GM12873 (cell line): ENCODE measurements around the gene UBXN4.

ENCODE experiments used
- TF ChIP-seq, protein P1 (sequence below): IDR thresholded peaks from 2 replicates; pipeline ENCODE4 v1.5.1; 2012; ENCODE audit warnings: low read depth, mild to moderate bottlenecking, moderate library complexity, low read length, control low read depth; ENCODE audit not compliant: insufficient read depth; ENCODE audit errors: missing control alignments

Gene UBXN4

GRCh38 chr2:135743860-135744259, 2.2 kb downstream of the UBXN4 start:
- TF ChIP-seq, protein P1, sequence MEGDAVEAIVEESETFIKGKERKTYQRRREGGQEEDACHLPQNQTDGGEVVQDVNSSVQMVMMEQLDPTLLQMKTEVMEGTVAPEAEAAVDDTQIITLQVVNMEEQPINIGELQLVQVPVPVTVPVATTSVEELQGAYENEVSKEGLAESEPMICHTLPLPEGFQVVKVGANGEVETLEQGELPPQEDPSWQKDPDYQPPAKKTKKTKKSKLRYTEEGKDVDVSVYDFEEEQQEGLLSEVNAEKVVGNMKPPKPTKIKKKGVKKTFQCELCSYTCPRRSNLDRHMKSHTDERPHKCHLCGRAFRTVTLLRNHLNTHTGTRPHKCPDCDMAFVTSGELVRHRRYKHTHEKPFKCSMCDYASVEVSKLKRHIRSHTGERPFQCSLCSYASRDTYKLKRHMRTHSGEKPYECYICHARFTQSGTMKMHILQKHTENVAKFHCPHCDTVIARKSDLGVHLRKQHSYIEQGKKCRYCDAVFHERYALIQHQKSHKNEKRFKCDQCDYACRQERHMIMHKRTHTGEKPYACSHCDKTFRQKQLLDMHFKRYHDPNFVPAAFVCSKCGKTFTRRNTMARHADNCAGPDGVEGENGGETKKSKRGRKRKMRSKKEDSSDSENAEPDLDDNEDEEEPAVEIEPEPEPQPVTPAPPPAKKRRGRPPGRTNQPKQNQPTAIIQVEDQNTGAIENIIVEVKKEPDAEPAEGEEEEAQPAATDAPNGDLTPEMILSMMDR, result no peak

DNA sequence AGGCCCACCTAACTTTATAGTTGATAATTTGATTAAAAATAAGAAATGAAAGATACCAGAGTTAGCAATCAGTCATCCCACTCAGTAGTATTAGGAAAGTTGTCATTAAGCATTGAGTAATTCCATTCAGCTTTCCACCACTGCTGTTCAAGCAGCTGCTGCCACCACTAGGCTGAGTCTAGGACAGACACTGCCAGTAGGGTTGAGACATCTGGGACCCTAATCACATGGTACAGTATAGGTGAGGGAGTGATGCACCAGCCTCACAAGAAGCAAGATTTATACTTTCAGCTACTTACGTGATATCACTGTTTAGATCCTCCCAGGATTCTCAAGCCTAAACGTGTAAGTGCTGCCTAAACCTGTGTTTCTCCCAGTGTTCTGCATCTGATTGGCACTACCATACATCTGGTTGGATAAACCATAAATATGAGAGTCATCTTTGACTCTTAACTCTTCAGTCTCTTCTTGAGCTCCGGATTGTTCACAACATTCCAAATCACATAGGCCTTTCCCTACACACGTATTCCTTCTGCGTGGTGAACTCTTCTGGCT, 3.2 kb downstream of the UBXN4 start:
- TF ChIP-seq, protein P1, result peak; percentile 52

DNA sequence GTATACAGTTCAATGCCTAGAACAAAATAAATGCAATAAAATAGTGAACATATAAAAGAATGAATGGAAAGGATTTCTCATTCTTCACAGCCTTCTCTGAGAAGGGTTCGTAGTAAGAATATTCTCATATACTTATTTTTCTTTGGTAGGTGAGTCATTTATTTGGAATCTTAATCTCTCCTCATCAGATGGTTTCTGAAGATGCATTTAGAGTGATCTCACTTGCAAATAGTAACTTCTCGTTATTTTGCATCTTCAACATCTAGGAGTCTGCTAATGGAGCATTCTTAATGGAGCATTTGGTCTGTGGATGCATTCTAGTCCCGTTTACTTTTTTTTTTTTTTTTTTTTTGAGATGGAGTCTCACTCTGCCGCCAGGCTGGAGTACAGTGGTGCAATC, 3.9 kb downstream of the UBXN4 start:
- TF ChIP-seq, protein P1, result no peak

- TF ChIP-seq, protein P1, result no peak
Measured at GRCh38 chr2:135755573-135755972, 13.9 kb downstream of the UBXN4 start.

DNA sequence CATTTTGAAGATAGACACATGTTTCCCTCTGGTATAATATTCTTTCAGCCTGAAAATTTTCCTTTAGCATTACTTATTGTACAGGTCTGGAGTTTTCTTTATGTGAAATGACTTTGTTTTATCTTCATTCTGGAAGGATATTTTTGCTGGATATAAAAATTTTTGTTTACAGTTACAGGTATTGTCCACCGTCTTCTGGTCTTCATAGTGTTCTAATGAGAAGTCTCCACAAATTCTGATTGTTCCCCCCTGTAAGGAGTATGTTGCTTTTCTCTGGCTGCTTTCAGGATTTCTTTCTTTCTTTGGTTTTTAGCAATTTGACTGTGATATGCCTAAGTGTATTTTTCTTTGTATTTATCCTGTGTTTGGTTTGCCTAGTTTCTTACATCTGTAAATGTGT, 15.0 kb downstream of the UBXN4 start:
- TF ChIP-seq, protein P1, result no peak

DNA sequence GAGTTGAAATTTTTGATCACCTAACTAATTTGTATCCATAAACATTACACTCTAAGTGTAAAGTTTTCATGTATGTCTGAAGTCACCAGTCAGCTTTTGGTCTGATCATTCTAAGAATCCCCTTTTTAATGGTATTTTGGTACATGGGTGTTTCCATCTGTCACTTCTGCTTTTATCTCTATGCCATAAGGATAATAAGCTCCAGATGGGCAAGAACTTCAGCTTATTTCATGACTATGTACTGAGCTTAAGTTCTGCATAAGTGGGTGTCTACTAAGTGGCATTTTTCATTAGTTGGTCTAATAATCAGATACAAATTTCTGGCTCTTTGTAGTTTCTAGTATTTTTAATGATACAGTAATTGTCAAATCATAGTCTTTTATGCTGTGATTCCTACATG, 20.4 kb downstream of the UBXN4 start:
- TF ChIP-seq, protein P1, result no peak

- TF ChIP-seq, protein P1, result no peak
Measured at GRCh38 chr2:135762530-135762929, 20.9 kb downstream of the UBXN4 start.
